Keratinocyte (primary cell): ENCODE data around the gene MISP. TPM values are rescaled to one million over a fixed set of nuclear protein-coding genes. Genes with fewer than 3 reads are reported as not detected.

Experiments used
- DNase-seq: peaks from one replicate; pipeline ENCODE4 v3.0.0-alpha.2; 2011; ENCODE audit warnings: low read depth, missing footprints, low spot score
- FAIRE-seq: peaks from 2 replicates; lab custom pipeline; 2011; peaks lifted over from hg19 to GRCh38; lab: Jason Lieb, UNC
- H2AFZ ChIP-seq: 2 replicates; pipeline ENCODE4 v1.6.0; 2012; ENCODE audit warnings: low read length, control low read depth, inconsistent platforms; ENCODE audit not compliant: control insufficient read depth
- H3K27ac ChIP-seq: 2 replicates; pipeline ENCODE4 v1.5.1; 2011; ENCODE audit warnings: low read length; ENCODE audit not compliant: control insufficient read depth, insufficient read depth
- H3K27me3 ChIP-seq: 3 replicates; pipeline ENCODE4 v1.6.0; 2011; ENCODE audit warnings: low read length; ENCODE audit not compliant: control insufficient read depth, insufficient read depth; ENCODE audit errors: extremely low read depth
- H3K36me3 ChIP-seq, 2 experiments: 2 replicates in 1 of 2; 3 replicates in 1 of 2; pipeline ENCODE4 v1.5.1; 2011; ENCODE audit warnings: low read length in 2 of 2, mild to moderate bottlenecking in 1 of 2; ENCODE audit not compliant: control insufficient read depth in 2 of 2, insufficient read depth in 2 of 2; ENCODE audit errors: extremely low read depth in 1 of 2
- H3K4me1 ChIP-seq: 3 replicates; pipeline ENCODE4 v1.5.1; 2011; ENCODE audit warnings: low read length; ENCODE audit not compliant: control insufficient read depth, insufficient read depth; ENCODE audit errors: extremely low read depth
- H3K4me2 ChIP-seq: 3 replicates; pipeline ENCODE4 v1.6.0; 2011; ENCODE audit warnings: low read depth, low read length; ENCODE audit not compliant: control insufficient read depth, insufficient read depth; ENCODE audit errors: extremely low read depth
- H3K4me3 ChIP-seq, 3 experiments: fragments of 200-600 bp in 1 of 3; sonication (generic) in 1 of 3; 2 replicates in 2 of 3; 3 replicates in 1 of 3; pipeline ENCODE4 v1.5.1; 2011 to 2016; ENCODE audit warnings: low read length in 3 of 3, mild to moderate bottlenecking in 3 of 3, control low read depth in 2 of 3, inconsistent platforms in 1 of 3, low read depth in 1 of 3, mixed read lengths in 1 of 3, mixed run types in 1 of 3, moderate library complexity in 1 of 3; ENCODE audit not compliant: control insufficient read depth in 2 of 3, insufficient read depth in 2 of 3; ENCODE audit errors: extremely low read depth in 1 of 3
- H3K79me2 ChIP-seq: 2 replicates; pipeline ENCODE4 v1.6.0; 2012; ENCODE audit warnings: low read length; ENCODE audit not compliant: control insufficient read depth, insufficient read depth
- H3K9ac ChIP-seq: 3 replicates; pipeline ENCODE4 v1.6.0; 2011; ENCODE audit warnings: low read length; ENCODE audit not compliant: control insufficient read depth, insufficient read depth; ENCODE audit errors: extremely low read depth
- H3K9me1 ChIP-seq: 3 replicates; pipeline ENCODE4 v1.6.0; 2011; ENCODE audit warnings: low read length; ENCODE audit not compliant: control insufficient read depth, insufficient read depth; ENCODE audit errors: extremely low read depth
- H3K9me3 ChIP-seq: 2 replicates; pipeline ENCODE4 v1.5.1; 2012; ENCODE audit warnings: low read depth, low read length; ENCODE audit not compliant: control insufficient read depth
- H4K20me1 ChIP-seq: 3 replicates; pipeline ENCODE4 v1.6.0; 2011; ENCODE audit warnings: low read length; ENCODE audit not compliant: control insufficient read depth, insufficient read depth; ENCODE audit errors: extremely low read depth
- CTCF ChIP-seq, 3 experiments: IDR thresholded peaks in 1 of 3; conservative IDR thresholded peaks in 1 of 3; optimal IDR thresholded peaks in 1 of 3; 2 replicates in 2 of 3; 3 replicates in 1 of 3; pipeline versions ENCODE3 to v1.5.1; 2011; ENCODE audit warnings: low read length in 3 of 3, mild to moderate bottlenecking in 3 of 3, moderate library complexity in 2 of 3, control low read depth in 1 of 3, inconsistent platforms in 1 of 3; ENCODE audit not compliant: insufficient read depth in 2 of 3; ENCODE audit errors: extremely low read depth in 1 of 3
- EZH2 ChIP-seq: IDR thresholded peaks from one replicate; pipeline ENCODE4 v1.6.1; 2012; ENCODE audit warnings: inconsistent platforms, mild to moderate bottlenecking, low read length, moderate library complexity
- dilution Hi-C: fragments of 300-500 bp; cut with MboI; formaldehyde crosslinking; loops from one replicate; pipeline ENCODE4 v1.7.0; 2020; ENCODE audit warnings: low sequenced_read_pairs; ENCODE audit not compliant: extremely low pct_ligation_motif_present
- polyA plus RNA-seq, 5 experiments: library from polyadenylated mRNA; depleted of rRNA in 3 of 5; stranded (reverse) in 3 of 5; stranded (forward) in 1 of 5; unstranded in 1 of 5; fragments of >200 nt; gene quantifications; 1 replicate in 1 of 5; 2 replicates in 3 of 5; 3 replicates in 1 of 5; pipeline versions ENCODE4 v1.2.1 to v1.2.3, GENCODE V29; 2011 to 2012; ENCODE audit warnings: missing spikeins in 2 of 5, low read depth in 1 of 5, low replicate concordance in 1 of 5

MISP gene
- polyA plus RNA-seq, 1 donor (not counting 4 experiments of a cell fraction or from before 2014, with no cell fraction given): 17.5 TPM

GRCh38 chr19:784541-784940 lies 33.6 kb downstream of the MISP start:
- H3K4me3 ChIP-seq: no peak overlapping the region
- DNase-seq: no peak

GRCh38 chr19:787536-787935 lies 36.6 kb downstream of the MISP start:
- dilution Hi-C loops: no loop called here
- Histone ChIP-seq H4K20me1 (no peaks in the 10 kb centered on the region), H2AFZ (no peak overlapping the region), H3K4me1 (peaks cover 25% of the 10 kb centered on the region), H3K79me2 (peaks cover 8% of the 10 kb centered on the region), H3K9ac (no peak overlapping the region), H3K27ac (no peak overlapping the region), H3K9me3 (no peaks in the 10 kb centered on the region), H3K9me1 (no peaks in the 10 kb centered on the region), H3K27me3 (no peaks in the 10 kb centered on the region), H3K4me3 (no peak overlapping the region), H3K36me3 (no peaks in the 10 kb centered on the region), H3K4me2 (no peak overlapping the region)
- no peak for DNase-seq
- TF ChIP-seq EZH2 (no peak), CTCF (optimal IDR thresholded peaks at IDR 0.05 in 1 of 3, IDR thresholded peaks at IDR 0.05 in 1 of 3, conservative IDR thresholded peaks at IDR 0.05 in 1 of 3; ENCODE audit: extremely low read depth in 1 of 3, insufficient read depth in 2 of 3, low read length in 3 of 3) (no peak)
- no peak for FAIRE-seq

More at GRCh38 chr19:784541-784940, 33.6 kb downstream of the MISP start:
- TF ChIP-seq EZH2 (no peak), CTCF (optimal IDR thresholded peaks at IDR 0.05 in 1 of 3, IDR thresholded peaks at IDR 0.05 in 1 of 3, conservative IDR thresholded peaks at IDR 0.05 in 1 of 3; ENCODE audit: extremely low read depth in 1 of 3, insufficient read depth in 2 of 3, low read length in 3 of 3) (no peak)
- FAIRE-seq: no peak
- dilution Hi-C loops: no loop called here
- H3K9me1 ChIP-seq: no peaks in the 10 kb centered on the region
- H3K36me3 ChIP-seq: no peaks in the 10 kb centered on the region
- H3K4me2 ChIP-seq: peak overlapping the region; percentile 32
- H3K4me1 ChIP-seq: peaks cover 23% of the 10 kb centered on the region
- no peaks in the 10 kb centered on the region for H3K9me3 ChIP-seq
- no peak overlapping the region for H2AFZ ChIP-seq
- no peaks in the 10 kb centered on the region for H3K27me3 ChIP-seq
- peaks cover 8% of the 10 kb centered on the region for H3K79me2 ChIP-seq
- no peak overlapping the region for H3K9ac ChIP-seq
- H4K20me1 ChIP-seq: no peaks in the 10 kb centered on the region
- no peak overlapping the region for H3K27ac ChIP-seq
